ENCODE data around the gene RDM1.

GRCh38 chr17:35953720-35954119 is 23.1 kb upstream of the RDM1 start:
- no peak for TF ChIP-seq CTCF (IDR thresholded peaks at IDR 0.05 in 2 of 3, conservative IDR thresholded peaks at IDR 0.05 in 1 of 3; ENCODE audit: borderline replicate concordance in 1 of 3, insufficient read depth in 1 of 3, low read depth in 2 of 3, low read length in 2 of 3)
- no peak for TF ChIP-seq TCF7L2 (IDR thresholded peaks at IDR 0.05; ENCODE audit: borderline replicate concordance, extremely low read depth, insufficient read depth, insufficient read length)
- TF ChIP-seq POLR2A (IDR thresholded peaks at IDR 0.05; ENCODE audit: borderline replicate concordance, extremely low read depth, insufficient read depth, insufficient read length): no peak
- no peak for TF ChIP-seq REST (IDR thresholded peaks at IDR 0.05; ENCODE audit: low read depth)
- TF ChIP-seq EGR1 (IDR thresholded peaks at IDR 0.05; ENCODE audit: low read depth): no peak
- TF ChIP-seq JUND (IDR thresholded peaks at IDR 0.05): no peak
- no peak for TF ChIP-seq POLR2AphosphoS5 (IDR thresholded peaks at IDR 0.05; ENCODE audit: low read depth, low read length)
- TF ChIP-seq EZH2 (IDR thresholded peaks at IDR 0.05): no peak
- no peak for TF ChIP-seq RAD21 (IDR thresholded peaks at IDR 0.05; ENCODE audit: low read depth)
- no peak for TF ChIP-seq ATF3 (IDR thresholded peaks at IDR 0.05)
